SH-SY5Y (cell line): ENCODE results near the gene AMH.
A peak's percentile ranks its signal among the peaks of the same experiment; 100 is the strongest.

ENCODE experiments used
- GATA2 ChIP-seq: IDR thresholded peaks from 2 replicates; pipeline ENCODE4 v1.6.1; 2011; ENCODE audit warnings: mild to moderate bottlenecking, low read depth, low read length
- GATA3 ChIP-seq: IDR thresholded peaks from 2 replicates; pipeline ENCODE4 v1.6.1; 2011; ENCODE audit warnings: low read depth, mild to moderate bottlenecking, low read length, moderate library complexity

Gene AMH

DNA sequence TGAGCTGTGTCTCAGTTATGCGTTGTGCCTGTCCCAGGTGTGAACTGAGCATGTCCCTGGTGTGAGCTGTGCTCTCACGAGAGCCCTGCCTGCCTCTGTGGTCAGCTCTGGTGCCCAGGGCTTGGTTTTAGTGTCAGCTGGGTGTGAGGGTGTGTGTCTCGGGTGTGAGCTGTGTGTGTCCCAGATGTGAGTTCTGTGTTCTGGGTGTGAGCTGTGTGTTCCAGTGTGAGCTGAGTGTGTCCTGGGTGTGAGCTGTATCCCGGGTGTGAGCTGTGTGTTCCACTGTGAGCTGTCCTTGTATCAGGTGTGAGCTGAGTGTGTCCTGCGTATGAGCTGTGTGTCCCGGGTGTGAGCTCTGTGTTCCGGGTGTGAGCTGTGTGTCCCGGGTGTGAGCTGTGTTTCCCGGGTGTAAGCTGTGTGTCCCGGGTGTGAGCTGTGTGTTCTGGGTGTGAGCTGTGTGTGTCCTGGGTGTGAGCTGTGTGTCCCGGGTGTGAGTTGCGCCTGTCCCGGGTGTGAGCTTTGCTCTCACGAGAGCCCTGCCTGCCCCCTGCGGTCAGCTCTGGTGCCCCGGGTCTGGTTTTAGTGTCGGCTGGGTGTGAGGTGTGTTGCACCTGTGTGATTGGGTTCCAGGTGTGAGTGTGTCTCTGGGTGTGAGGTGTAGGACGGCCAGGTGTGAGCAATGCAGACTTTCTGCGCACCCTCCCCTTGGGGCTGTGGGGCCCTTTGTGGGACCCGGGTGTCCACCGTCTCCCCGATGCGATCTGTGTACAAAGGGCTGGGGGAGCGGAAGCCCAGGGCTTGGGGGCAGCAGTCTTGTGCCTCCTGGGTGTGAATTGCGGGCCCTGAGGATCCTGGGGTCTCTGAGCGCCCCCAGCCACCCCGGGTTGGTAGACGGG lies 39.9 kb downstream of the AMH start:
- TF ChIP-seq GATA3 = no peak
- no peak for TF ChIP-seq GATA2

DNA sequence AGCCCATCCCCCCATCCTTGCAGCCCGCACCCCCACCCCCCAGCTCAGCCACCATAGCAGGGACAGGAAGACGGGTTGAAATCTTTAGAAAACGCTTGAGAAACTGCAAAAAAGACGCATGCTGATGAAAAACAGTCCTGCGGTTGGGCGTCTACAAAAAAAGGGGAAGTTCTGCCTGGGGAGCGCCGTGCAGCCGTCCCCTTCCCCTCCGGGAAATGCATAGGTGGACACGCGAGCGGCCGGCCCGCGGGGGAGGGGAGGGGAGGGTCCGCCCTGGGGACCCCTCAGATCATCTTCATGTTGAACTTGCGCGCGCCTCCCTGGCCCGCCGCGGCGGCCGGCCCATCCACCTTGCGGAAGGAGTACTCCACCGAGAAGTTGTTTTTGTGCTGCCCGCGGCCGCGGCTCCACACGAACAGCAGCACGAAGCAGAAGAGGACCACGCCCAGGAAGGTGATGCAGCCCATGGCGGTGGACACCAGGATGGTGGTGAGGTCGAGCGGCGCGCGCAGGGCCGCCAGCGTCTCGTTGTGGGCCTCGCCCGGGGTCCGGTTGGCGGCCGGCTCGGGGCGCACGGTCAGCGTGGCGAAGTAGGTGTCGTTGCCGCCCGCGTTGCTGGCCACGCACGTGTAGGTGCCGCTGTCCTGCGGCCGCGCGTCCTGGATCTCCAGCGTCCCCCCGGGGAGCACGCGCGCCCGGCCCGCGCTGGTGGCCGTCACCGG lies 40.8 kb downstream of the AMH start:
- no peak for TF ChIP-seq GATA2
- TF ChIP-seq GATA3 = no peak

DNA sequence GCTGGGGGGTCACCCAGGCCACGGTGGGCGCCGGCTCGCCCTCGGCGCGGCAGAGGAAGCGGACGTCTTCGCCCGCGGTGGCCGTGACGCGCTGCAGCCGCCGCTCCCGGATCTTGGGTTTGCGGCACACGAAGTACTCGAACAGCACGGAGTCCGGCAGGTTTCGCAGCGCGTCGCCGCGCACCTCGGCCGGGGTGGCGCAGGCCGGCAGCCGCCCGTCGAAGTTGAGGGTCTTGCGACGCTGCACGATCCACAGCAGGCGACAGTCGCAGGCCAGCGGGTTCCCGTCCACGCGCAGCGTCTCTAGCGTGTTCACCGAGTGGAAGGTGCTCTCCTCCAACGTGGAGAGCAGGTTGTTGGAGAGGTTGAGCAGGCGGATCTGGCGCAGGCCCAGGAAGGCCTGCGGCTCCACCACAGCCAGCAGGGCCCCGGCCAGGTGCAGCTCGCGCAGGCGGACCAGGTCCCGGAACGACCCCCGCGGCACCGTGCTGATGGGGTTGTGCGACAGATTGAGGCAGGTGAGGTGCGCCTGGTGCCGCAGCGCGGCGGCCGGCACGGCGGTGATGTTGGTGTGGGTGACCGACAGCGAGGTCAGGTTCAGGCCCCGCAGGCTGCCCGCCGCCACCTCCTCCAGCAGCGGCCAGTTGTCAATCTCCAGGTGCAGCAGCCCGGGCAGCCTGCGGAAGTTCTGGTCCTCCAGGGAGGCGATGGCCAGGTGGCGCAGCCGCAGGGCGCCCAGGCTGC lies 41.5 kb downstream of the AMH start:
- TF ChIP-seq GATA2 = no peak
- TF ChIP-seq GATA3 = no peak

DNA sequence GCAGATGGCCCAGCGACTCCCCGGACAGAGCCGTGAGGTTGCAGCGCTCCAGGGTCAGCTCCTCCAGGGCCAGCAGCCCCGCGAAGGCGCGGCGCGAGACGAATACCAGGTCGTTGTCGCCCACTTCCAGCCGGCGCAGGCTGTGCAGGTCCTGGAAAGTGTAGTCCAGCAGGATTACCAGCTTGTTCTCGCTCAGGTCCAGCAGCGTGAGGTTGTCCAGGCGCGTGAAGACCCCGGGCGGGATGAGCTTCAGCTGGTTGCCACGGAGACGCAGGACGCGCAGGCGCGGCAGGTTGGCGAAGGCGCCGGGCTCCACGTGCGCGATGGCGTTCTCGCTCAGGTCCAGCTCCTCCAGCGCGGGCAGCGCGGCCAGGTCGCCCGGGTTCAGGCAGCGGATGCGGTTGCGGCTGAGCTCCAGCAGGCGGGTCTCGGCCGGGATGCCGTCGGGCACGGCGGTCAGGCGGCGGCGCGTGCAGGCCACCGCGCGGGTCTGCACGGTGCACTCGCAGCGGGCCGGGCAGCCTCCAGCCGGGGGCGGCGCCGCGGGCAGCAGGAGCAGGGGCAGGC lies 42.1 kb downstream of the AMH start:
- TF ChIP-seq GATA2 (no peak), GATA3 (no peak)

DNA sequence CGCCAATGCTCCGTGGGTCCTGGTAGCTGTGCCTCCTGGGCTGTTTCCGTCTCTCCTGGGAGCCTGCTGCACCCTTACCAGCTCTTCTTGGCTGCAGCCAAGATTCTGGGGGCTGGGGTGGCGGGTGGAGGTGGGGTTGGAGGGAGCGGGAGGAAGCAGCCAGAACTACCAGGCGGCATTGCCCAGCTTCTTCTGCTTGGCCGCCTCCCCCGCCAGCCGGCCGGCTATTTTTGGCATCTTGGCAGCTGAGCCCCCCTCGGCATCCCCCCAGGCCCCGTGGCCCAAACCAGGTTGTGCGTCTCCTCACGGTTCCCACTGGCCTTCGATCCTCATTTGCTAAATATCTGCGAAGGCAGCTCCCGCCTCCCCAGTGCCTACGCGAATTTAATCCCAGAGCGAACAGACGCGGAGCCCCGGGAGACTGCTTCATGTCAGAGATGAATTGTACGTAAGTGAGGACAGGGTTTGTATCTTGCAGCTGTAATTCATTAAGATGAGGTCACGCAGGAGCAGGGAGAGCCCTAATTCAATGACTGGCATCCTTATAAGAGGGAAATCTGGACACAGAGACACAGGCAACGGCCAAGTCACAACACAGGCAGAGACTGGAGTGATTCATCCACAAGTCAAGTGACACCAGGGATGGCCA lies 45.7 kb downstream of the AMH start:
- no peak for TF ChIP-seq GATA3
- peak; percentile 43; the same call in 1 of the 2 replicates for TF ChIP-seq GATA2

DNA sequence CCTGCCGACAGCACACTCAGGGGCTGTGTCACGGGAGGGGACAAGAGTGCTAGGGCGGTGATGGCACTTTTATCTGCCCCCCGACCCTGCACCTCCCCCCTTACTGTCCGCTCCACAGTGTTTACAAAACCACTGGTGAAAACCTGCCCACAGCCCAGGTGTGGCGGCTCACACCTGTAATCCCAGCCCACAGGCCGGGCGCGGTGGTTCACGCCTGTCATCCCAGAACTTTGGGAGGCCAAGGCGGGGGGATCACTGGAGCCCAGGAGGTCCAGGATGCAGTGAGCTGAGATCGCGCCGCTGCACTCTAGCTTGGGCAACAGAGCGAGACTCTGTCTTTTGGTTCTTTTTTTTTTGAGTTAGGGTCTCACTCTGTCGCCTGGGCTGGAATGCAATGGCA lies 47.0 kb downstream of the AMH start:
- no peak for TF ChIP-seq GATA2
- no peak for TF ChIP-seq GATA3

DNA sequence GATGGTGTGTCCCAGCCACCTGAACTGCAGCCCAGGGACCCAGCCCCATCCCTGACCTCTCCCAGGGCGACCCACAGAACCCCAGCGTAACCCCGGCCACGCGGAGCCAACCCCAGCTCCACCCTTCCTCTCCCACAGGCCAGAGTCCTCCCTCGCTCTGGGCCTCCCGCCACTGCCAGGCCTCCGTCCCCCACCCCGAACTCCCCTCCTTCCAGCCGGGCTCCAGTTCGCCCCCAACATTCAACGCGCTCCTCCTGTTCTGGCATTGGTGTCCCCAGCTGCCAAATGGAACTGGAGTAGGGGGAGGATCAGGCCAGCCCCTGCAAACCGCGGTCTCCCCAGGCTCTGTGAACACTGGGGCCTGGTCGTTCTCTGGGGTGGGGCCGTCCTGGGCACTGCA lies 51.4 kb downstream of the AMH start:
- TF ChIP-seq GATA3 (no peak), GATA2 (no peak)
